HL-60 (cell line): ENCODE measurements around the gene RMDN2.

Experiments used
- DNase-seq, 2 experiments: peaks; one replicate each; pipeline ENCODE4 v3.0.0-alpha.2; 2010 to 2020; ENCODE audit warnings: low read depth in 1 of 2, low spot score in 1 of 2
- H3K27ac ChIP-seq: fragments of 250-450 bp; sonication (Bioruptor Pico); replicated peaks from 2 replicates; pipeline ENCODE4 v1.5.1; 2020; ENCODE audit warnings: mild to moderate bottlenecking, moderate library complexity
- H3K27me3 ChIP-seq: fragments of 250-450 bp; sonication (Bioruptor Pico); 2 replicates; pipeline ENCODE4 v1.5.1; 2021; ENCODE audit warnings: mild to moderate bottlenecking, moderate library complexity; ENCODE audit not compliant: insufficient read depth, poor library complexity, severe bottlenecking
- H3K4me3 ChIP-seq: replicated peaks from 2 replicates; pipeline ENCODE4 v1.5.1; 2011; ENCODE audit warnings: mild to moderate bottlenecking, control low read depth, low read length; ENCODE audit not compliant: insufficient read depth
- GABPA ChIP-seq: IDR thresholded peaks from 2 replicates; pipeline ENCODE4 v1.6.1; 2012; ENCODE audit warnings: low read depth
- POLR2AphosphoS5 ChIP-seq: IDR thresholded peaks from 2 replicates; pipeline ENCODE4 v1.6.1; 2012; ENCODE audit warnings: low read depth
- SPI1 ChIP-seq: IDR thresholded peaks from 2 replicates; pipeline ENCODE4 v1.6.1; 2012; ENCODE audit warnings: low read depth, mild to moderate bottlenecking, borderline replicate concordance
- TF ChIP-seq, protein P1 (sequence below): IDR thresholded peaks from one replicate; pipeline ENCODE4 v1.5.1; 2011; ENCODE audit warnings: low read length, control low read depth, inconsistent platforms; ENCODE audit not compliant: insufficient read depth
- TF ChIP-seq, protein P2 (sequence below): IDR thresholded peaks from 2 replicates; pipeline ENCODE4 v1.6.1; 2012; ENCODE audit warnings: low read depth; ENCODE audit not compliant: insufficient replicate concordance

RMDN2 gene

DNA sequence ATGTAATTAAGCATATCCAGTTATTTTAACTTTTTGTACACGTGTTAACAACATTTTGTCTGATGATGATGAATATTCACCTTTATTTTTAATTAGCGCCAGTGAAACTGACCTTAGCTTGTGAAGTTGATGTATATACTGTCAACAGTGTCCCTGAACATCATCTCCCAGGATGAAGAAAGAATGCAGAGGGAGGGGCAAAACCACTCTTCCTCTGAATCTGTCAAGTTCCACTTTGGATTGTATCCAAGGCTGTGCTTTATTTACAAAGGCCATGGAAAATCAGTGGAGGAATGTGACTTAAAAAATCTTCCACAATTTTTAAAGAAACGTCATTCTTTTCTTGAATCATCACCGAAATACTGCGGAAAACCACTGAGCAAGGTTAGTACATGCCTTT lies 4.5 kb upstream of the RMDN2 start:
- no peak overlapping the region for H3K27ac ChIP-seq
- DNase-seq, result no peak
- TF ChIP-seq SPI1 (no peak), GABPA (no peak), POLR2AphosphoS5 (no peak)
- TF ChIP-seq, protein P1, sequence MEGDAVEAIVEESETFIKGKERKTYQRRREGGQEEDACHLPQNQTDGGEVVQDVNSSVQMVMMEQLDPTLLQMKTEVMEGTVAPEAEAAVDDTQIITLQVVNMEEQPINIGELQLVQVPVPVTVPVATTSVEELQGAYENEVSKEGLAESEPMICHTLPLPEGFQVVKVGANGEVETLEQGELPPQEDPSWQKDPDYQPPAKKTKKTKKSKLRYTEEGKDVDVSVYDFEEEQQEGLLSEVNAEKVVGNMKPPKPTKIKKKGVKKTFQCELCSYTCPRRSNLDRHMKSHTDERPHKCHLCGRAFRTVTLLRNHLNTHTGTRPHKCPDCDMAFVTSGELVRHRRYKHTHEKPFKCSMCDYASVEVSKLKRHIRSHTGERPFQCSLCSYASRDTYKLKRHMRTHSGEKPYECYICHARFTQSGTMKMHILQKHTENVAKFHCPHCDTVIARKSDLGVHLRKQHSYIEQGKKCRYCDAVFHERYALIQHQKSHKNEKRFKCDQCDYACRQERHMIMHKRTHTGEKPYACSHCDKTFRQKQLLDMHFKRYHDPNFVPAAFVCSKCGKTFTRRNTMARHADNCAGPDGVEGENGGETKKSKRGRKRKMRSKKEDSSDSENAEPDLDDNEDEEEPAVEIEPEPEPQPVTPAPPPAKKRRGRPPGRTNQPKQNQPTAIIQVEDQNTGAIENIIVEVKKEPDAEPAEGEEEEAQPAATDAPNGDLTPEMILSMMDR, result no peak
- TF ChIP-seq, protein P2, sequence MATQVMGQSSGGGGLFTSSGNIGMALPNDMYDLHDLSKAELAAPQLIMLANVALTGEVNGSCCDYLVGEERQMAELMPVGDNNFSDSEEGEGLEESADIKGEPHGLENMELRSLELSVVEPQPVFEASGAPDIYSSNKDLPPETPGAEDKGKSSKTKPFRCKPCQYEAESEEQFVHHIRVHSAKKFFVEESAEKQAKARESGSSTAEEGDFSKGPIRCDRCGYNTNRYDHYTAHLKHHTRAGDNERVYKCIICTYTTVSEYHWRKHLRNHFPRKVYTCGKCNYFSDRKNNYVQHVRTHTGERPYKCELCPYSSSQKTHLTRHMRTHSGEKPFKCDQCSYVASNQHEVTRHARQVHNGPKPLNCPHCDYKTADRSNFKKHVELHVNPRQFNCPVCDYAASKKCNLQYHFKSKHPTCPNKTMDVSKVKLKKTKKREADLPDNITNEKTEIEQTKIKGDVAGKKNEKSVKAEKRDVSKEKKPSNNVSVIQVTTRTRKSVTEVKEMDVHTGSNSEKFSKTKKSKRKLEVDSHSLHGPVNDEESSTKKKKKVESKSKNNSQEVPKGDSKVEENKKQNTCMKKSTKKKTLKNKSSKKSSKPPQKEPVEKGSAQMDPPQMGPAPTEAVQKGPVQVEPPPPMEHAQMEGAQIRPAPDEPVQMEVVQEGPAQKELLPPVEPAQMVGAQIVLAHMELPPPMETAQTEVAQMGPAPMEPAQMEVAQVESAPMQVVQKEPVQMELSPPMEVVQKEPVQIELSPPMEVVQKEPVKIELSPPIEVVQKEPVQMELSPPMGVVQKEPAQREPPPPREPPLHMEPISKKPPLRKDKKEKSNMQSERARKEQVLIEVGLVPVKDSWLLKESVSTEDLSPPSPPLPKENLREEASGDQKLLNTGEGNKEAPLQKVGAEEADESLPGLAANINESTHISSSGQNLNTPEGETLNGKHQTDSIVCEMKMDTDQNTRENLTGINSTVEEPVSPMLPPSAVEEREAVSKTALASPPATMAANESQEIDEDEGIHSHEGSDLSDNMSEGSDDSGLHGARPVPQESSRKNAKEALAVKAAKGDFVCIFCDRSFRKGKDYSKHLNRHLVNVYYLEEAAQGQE, result no peak

DNA sequence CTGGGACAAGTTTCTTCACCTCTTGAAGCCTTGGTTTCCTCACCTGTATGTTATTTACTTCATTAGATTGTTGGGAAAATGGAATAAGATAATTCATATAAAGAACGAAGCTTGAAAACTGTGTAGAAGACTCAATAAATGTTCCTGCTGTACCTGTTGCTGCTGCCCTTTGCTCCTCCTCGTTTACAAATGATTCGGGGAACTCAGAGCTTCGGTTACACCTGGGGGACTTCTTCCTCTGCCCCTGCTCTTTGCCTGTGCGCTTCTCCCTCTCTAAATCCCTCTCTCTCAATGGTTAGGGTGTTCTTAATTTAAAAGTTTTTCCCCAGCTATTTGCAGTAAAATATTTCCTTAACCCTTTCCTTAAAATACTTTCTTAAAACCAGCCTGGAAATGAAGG lies 3.3 kb upstream of the RMDN2 start:
- no peak for TF ChIP-seq SPI1
- no peak overlapping the region for H3K4me3 ChIP-seq
- no peak for DNase-seq
- no peak overlapping the region for H3K27ac ChIP-seq
- H3K27me3 ChIP-seq, result no peaks in the 10 kb centered on the region

More for the DNA sequence above, 4.5 kb upstream of the RMDN2 start:
- no peak overlapping the region for H3K4me3 ChIP-seq
- H3K27me3 ChIP-seq, result no peaks in the 10 kb centered on the region

DNA sequence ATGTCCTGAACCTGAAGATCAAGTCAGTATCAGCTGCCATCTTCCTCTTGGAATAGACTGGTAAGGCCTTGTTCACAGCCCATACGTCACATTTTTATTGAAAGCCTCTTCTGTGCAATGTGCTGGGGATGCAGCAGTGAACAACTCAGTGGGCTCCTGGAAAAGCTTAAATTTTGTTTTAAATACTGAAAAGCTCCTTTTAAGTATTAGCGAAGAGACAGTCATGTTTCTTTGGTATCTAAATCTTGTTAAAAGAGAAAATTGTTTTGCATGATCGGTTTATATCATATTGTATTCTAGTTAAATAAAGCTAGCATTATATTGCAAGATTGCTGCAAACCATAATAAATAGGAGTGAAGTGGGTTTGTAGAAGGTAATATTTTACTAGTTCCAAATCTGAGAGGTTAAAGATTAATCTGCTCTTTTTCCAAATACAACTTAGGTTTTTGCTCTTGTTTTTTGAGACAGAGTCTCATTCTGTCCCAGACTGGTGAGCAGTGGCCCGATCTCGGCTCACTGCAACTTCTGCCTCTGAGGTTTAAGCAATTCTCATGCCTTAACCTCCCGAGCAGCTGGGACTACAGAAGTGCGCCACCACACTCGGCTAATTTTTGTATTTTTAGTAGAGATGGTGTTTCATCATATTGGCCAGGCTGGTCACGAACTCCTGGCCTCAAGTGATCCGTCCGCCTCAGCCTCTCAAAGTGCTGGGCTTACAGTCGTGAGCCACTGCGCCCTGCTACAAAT lies 1.6 kb upstream of the RMDN2 start:
- DNase-seq, result no peak
- no peak overlapping the region for H3K27ac ChIP-seq
- no peak overlapping the region for H3K4me3 ChIP-seq
- TF ChIP-seq, protein P2, result no peak
- no peak for TF ChIP-seq SPI1
- no peak for TF ChIP-seq POLR2AphosphoS5
- TF ChIP-seq, protein P1, result no peak
- TF ChIP-seq GABPA, result no peak
- no peaks in the 10 kb centered on the region for H3K27me3 ChIP-seq

DNA sequence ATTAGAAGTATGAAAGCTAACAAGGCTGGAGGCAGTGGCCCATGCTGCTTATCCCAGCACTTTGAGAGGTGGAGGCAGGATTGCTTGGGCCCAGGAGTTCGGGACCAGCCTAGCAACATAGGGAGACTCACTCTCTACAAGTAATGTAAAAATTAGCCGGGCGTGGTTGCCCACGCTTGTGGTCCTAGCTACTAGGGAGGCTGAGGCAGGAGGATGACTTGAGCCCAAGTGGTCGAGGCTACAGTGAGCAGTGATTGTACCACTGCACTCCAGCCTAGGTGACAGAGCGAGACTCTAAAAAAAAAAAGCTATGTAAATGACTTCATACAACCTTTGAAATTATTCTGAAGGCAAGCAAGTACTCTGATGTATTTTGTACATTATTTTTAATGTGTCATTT lies 1.5 kb downstream of the RMDN2 start:
- TF ChIP-seq SPI1, result no peak
- TF ChIP-seq GABPA, result no peak
- TF ChIP-seq POLR2AphosphoS5, result no peak
- TF ChIP-seq, protein P2, result no peak
- TF ChIP-seq, protein P1, result no peak
- H3K27ac ChIP-seq, result no peak overlapping the region
- DNase-seq, result no peak
- H3K4me3 ChIP-seq, result no peak overlapping the region
- H3K27me3 ChIP-seq, result no peaks in the 10 kb centered on the region
